Measurements from ENCODE around the gene ALOX12B. TPM values are rescaled to one million over a fixed set of nuclear protein-coding genes. Genes with fewer than 3 reads are reported as not detected.

The ALOX12B gene
- total RNA-seq, 4 donors from 2014 or later: 0.76 to 34.6 (median 10.8) TPM

DNA sequence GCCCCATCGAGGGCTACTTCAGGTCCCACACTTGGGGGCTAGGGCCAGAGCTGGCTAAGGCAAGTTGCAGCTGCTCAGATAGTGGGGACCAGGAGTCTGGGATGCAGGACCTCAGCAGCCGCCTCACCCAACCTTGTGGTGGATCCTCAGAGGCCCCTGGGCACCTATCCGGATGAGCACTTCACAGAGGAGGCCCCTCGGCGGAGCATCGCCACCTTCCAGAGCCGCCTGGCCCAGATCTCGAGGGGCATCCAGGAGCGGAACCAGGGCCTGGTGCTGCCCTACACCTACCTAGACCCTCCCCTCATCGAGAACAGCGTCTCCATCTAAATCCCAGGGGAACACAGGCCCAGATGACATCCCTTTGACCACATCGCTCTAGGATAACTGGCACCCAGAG lies 39.3 kb downstream of the ALOX12B start:
- DNase-seq: no peak
- Histone ChIP-seq H3K27me3 (peaks cover 0 to 31% (median 0%) of the 10 kb centered on the region in 4 donors), H3K9me3 (no peaks in the 10 kb centered on the region), H3K36me3 (peaks cover 0 to 3% (median 0%) of the 10 kb centered on the region in 3 donors), H3K27ac (no peak overlapping the region), H3K4me1 (no peaks in the 10 kb centered on the region), H3K4me3 (no peak overlapping the region)
- WGBS, 2 donors: 70 to 71% methylated on average over 4 of the region's 12 CpGs
- intact Hi-C loops (cut with DNase I): loop anchor here (5.0 to 10.0 kb wide), 3 partner anchors 36 to 141 kb away; no protein-coding TSS in a partner anchor
- TF ChIP-seq, protein P1, sequence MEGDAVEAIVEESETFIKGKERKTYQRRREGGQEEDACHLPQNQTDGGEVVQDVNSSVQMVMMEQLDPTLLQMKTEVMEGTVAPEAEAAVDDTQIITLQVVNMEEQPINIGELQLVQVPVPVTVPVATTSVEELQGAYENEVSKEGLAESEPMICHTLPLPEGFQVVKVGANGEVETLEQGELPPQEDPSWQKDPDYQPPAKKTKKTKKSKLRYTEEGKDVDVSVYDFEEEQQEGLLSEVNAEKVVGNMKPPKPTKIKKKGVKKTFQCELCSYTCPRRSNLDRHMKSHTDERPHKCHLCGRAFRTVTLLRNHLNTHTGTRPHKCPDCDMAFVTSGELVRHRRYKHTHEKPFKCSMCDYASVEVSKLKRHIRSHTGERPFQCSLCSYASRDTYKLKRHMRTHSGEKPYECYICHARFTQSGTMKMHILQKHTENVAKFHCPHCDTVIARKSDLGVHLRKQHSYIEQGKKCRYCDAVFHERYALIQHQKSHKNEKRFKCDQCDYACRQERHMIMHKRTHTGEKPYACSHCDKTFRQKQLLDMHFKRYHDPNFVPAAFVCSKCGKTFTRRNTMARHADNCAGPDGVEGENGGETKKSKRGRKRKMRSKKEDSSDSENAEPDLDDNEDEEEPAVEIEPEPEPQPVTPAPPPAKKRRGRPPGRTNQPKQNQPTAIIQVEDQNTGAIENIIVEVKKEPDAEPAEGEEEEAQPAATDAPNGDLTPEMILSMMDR (IDR thresholded peaks at IDR 0.05): no peak
- no peak for TF ChIP-seq POLR2A (IDR thresholded peaks at IDR 0.05)

DNA sequence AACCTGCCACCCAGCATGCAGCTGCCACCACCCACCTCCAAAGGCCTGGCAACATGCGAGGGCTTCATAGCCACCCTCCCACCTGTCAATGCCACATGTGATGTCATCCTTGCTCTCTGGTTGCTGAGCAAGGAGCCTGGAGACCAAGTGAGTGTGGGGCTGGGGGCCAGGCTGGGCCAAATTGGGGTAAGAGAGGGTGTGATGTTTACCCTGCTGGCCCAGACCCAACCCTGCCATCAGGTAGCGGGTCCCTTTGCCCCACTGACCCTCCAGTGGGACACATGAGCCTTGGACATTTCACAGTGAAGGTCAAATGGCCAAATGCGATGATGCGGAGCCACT lies 39.8 kb downstream of the ALOX12B start:
- H3K4me3 ChIP-seq: no peak overlapping the region
- H3K4me1 ChIP-seq: no peaks in the 10 kb centered on the region
- H3K9me3 ChIP-seq: no peaks in the 10 kb centered on the region
- intact Hi-C loops (cut with DNase I): loop anchor here (5.0 to 10.0 kb wide), 3 partner anchors 35 to 140 kb away; no protein-coding TSS in a partner anchor
- TF ChIP-seq, protein P1 (IDR thresholded peaks at IDR 0.05): no peak
- TF ChIP-seq POLR2A (IDR thresholded peaks at IDR 0.05): no peak
- H3K36me3 ChIP-seq: peaks cover 0 to 8% (median 0%) of the 10 kb centered on the region in 3 donors
- H3K27me3 ChIP-seq: peaks cover 0 to 31% (median 0%) of the 10 kb centered on the region in 4 donors
- 95 to 100% methylated on average over 2 to 4 of the region's 4 CpGs for WGBS, 2 donors
- DNase-seq: no peak
- H3K27ac ChIP-seq: no peak overlapping the region

DNA sequence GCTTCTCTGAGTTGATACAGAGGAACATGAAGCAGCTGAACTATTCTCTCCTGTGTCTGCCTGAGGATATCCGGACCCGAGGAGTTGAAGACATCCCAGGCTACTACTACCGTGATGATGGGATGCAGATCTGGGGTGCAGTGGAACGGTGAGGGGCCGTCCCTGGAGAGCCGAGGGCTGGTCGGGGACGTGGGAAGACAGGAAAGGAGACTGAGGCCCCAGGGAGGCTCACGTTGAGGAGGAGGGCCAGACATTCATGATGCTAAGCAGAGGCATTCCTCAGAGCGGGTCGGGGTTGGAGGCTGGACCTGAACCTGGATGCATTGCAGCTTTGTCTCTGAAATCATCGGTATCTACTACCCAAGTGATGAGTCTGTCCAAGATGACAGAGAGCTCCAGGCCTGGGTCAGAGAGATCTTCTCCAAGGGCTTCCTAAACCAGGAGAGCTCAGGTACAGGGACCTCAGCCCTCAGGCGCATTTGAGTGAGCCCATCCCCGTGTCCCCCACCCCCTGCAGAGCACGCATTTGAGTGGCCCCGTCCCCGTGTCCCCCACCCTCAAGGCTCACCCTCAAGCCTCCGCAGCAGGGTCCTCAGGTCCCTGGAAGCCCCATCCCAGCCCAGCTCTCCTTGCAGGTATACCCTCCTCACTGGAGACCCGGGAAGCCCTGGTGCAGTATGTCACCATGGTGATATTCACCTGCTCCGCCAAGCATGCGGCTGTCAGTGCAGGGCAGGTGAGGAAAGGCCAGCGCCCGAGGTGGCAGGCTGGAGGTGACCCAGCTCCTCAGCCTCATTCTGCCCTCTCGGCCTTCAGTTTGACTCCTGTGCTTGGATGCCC lies 40.4 kb downstream of the ALOX12B start:
- H3K36me3 ChIP-seq: peaks cover 0 to 14% (median 0%) of the 10 kb centered on the region in 3 donors
- H3K4me3 ChIP-seq: no peak overlapping the region
- no peaks in the 10 kb centered on the region for H3K9me3 ChIP-seq
- no peak for TF ChIP-seq POLR2A (IDR thresholded peaks at IDR 0.05)
- TF ChIP-seq, protein P1 (IDR thresholded peaks at IDR 0.05): no peak
- H3K27ac ChIP-seq: no peak overlapping the region
- peaks cover 0 to 34% (median 0%) of the 10 kb centered on the region in 4 donors for H3K27me3 ChIP-seq
- no peak for DNase-seq
- H3K4me1 ChIP-seq: peaks cover 0 to 5% (median 0%) of the 10 kb centered on the region in 3 donors
- 84 to 85% methylated on average over 12 to 15 of the region's 24 CpGs for WGBS, 2 donors
- intact Hi-C loops (cut with DNase I): loop anchor here (5.0 to 10.0 kb wide), 3 partner anchors 35 to 140 kb away; no protein-coding TSS in a partner anchor

DNA sequence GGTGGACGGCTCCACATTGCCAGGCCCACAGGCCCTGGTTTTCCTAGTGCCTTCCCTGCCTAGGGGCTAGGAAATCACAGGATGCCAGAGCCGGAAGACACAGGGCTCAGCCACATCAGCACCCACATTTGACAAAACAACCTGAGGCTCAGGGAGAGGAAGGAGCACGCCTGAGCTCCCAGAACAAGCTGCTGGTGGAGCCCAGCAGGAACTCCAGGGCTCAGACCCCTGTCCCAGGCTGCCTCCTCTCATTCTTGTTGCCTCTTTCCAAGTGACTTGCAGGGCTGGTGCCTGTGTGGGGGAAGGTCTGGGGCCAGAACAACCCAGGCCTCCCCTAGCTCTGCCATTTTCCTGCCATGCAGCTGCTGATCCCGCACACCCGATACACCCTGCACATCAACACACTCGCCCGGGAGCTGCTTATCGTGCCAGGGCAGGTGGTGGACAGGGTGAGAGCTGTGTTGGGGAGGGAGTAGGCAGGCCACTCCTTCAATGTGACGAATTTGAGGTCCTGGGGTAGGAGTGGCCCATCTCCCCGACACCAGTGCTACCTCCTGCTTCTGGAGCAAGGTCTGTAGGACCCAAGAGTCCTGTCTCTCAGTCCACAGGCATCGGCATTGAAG lies 41.1 kb downstream of the ALOX12B start:
- Histone ChIP-seq H3K36me3 (peaks cover 0 to 15% (median 0%) of the 10 kb centered on the region in 3 donors), H3K9me3 (no peaks in the 10 kb centered on the region), H3K4me3 (no peak overlapping the region), H3K27me3 (peaks cover 0 to 34% (median 0%) of the 10 kb centered on the region in 4 donors), H3K27ac (no peak overlapping the region), H3K4me1 (peaks cover 0 to 12% (median 2%) of the 10 kb centered on the region in 3 donors)
- intact Hi-C loops (cut with DNase I): loop anchor here (5.0 to 10.0 kb wide), 3 partner anchors 34 to 139 kb away; no protein-coding TSS in a partner anchor
- WGBS, 2 donors: 67 to 100% methylated on average over 1 to 8 of the region's 11 CpGs
- TF ChIP-seq POLR2A (IDR thresholded peaks at IDR 0.05): no peak
- TF ChIP-seq, protein P1 (IDR thresholded peaks at IDR 0.05): no peak
- DNase-seq: no peak

All from esophagus squamous epithelium (tissue), 5 donors.